HAP-1 (cell line): ENCODE results near the gene SLC37A4.
"Not testable (repeated sequence)": the region's sequence is repeated elsewhere in the genome, so short reads cannot be mapped to it uniquely, and the experiment has no call there.

Experiments used
- DNase-seq, 2 experiments: peaks; one replicate each; pipeline ENCODE4 v3.0.0-alpha.2; 2016 to 2020; ENCODE audit warnings: low spot score in 2 of 2
- H3K27me3 ChIP-seq: fragments of 250-450 bp; sonication (Bioruptor Pico); 2 replicates; pipeline ENCODE4 v1.5.1; 2020; ENCODE audit warnings: low read depth, mild to moderate bottlenecking, moderate library complexity
- H3K36me3 ChIP-seq: fragments of 250-450 bp; sonication (Bioruptor Pico); replicated peaks from 2 replicates; pipeline ENCODE4 v1.5.1; 2020; ENCODE audit warnings: mild to moderate bottlenecking
- H3K4me1 ChIP-seq: fragments of 250-450 bp; sonication (Bioruptor Pico); 2 replicates; pipeline ENCODE4 v1.5.1; 2020; ENCODE audit warnings: mild to moderate bottlenecking
- H3K4me3 ChIP-seq: fragments of 250-450 bp; sonication (Bioruptor Pico); 2 replicates; pipeline ENCODE4 v1.5.1; 2020; ENCODE audit warnings: mild to moderate bottlenecking, moderate library complexity
- H3K9me3 ChIP-seq: fragments of 250-450 bp; sonication (Bioruptor Pico); 2 replicates; pipeline ENCODE4 v1.5.1; 2020; ENCODE audit warnings: mild to moderate bottlenecking, moderate library complexity
- in situ Hi-C: fragments of 300-500 bp; cut with MboI; formaldehyde crosslinking; loops from 3 replicates; pipeline ENCODE4 v1.14.3; 2020; ENCODE audit warnings: low sequenced_read_pairs, inconsistent platforms, mixed read lengths

The SLC37A4 gene

GRCh38 chr11:119052163-119052814 lies 21.6 kb upstream of the SLC37A4 start:
- Histone ChIP-seq H3K4me1 (peaks cover 10% of the 10 kb centered on the region), H3K36me3 (peaks cover 77% of the 10 kb centered on the region), H3K9me3 (no peaks in the 10 kb centered on the region), H3K4me3 (no peak overlapping the region), H3K27me3 (no peaks in the 10 kb centered on the region)
- in situ Hi-C loops: no loop called here
- no peak for DNase-seq

GRCh38 chr11:119051440-119052162 lies 20.9 kb upstream of the SLC37A4 start:
- no peak for DNase-seq
- H3K9me3 ChIP-seq: no peaks in the 10 kb centered on the region
- in situ Hi-C loops: no loop called here
- H3K36me3 ChIP-seq: peaks cover 84% of the 10 kb centered on the region
- H3K4me3 ChIP-seq: no peak overlapping the region
- H3K4me1 ChIP-seq: peaks cover 10% of the 10 kb centered on the region
- H3K27me3 ChIP-seq: no peaks in the 10 kb centered on the region

- in situ Hi-C loops: no loop called here
- Histone ChIP-seq H3K9me3 (no peaks in the 10 kb centered on the region), H3K27me3 (no peaks in the 10 kb centered on the region), H3K36me3 (peaks cover 82% of the 10 kb centered on the region), H3K4me3 (no peak overlapping the region), H3K4me1 (no peaks in the 10 kb centered on the region)
- no peak for DNase-seq
Measured at GRCh38 chr11:119049081-119049480, 18.4 kb upstream of the SLC37A4 start.

GRCh38 chr11:119048644-119049043 lies 18.0 kb upstream of the SLC37A4 start:
- Histone ChIP-seq H3K9me3 (no peaks in the 10 kb centered on the region), H3K4me1 (no peaks in the 10 kb centered on the region), H3K27me3 (no peaks in the 10 kb centered on the region), H3K4me3 (no peak overlapping the region), H3K36me3 (peaks cover 78% of the 10 kb centered on the region)
- in situ Hi-C loops: no loop called here
- DNase-seq: no peak

- peaks cover 64% of the 10 kb centered on the region for H3K36me3 ChIP-seq
Measured at GRCh38 chr11:119047205-119047604, 16.5 kb upstream of the SLC37A4 start.

GRCh38 chr11:119046489-119046888 lies 15.8 kb upstream of the SLC37A4 start:
- H3K36me3 ChIP-seq: peaks cover 57% of the 10 kb centered on the region

More at GRCh38 chr11:119047205-119047604, 16.5 kb upstream of the SLC37A4 start:
- Histone ChIP-seq H3K9me3 (no peaks in the 10 kb centered on the region), H3K4me1 (no peaks in the 10 kb centered on the region), H3K4me3 (no peak overlapping the region), H3K27me3 (no peaks in the 10 kb centered on the region)
- in situ Hi-C loops: no loop called here
- DNase-seq: no peak

GRCh38 chr11:119044708-119045107 lies 14.0 kb upstream of the SLC37A4 start:
- in situ Hi-C loops: no loop called here
- no peaks in the 10 kb centered on the region for H3K4me1 ChIP-seq
- H3K27me3 ChIP-seq: no peaks in the 10 kb centered on the region
- no peak overlapping the region for H3K4me3 ChIP-seq
- H3K9me3 ChIP-seq: no peaks in the 10 kb centered on the region
- peaks cover 47% of the 10 kb centered on the region for H3K36me3 ChIP-seq
- DNase-seq: no peak

More at GRCh38 chr11:119046489-119046888, 15.8 kb upstream of the SLC37A4 start:
- in situ Hi-C loops: no loop called here
- no peaks in the 10 kb centered on the region for H3K4me1 ChIP-seq
- DNase-seq: no peak
- no peaks in the 10 kb centered on the region for H3K27me3 ChIP-seq
- H3K9me3 ChIP-seq: no peaks in the 10 kb centered on the region
- no peak overlapping the region for H3K4me3 ChIP-seq

GRCh38 chr11:119042927-119043326 lies 12.2 kb upstream of the SLC37A4 start:
- no peak for DNase-seq
- peaks cover 29% of the 10 kb centered on the region for H3K36me3 ChIP-seq
- in situ Hi-C loops: no loop called here
- no peaks in the 10 kb centered on the region for H3K9me3 ChIP-seq
- no peaks in the 10 kb centered on the region for H3K27me3 ChIP-seq
- H3K4me1 ChIP-seq: no peaks in the 10 kb centered on the region
- no peak overlapping the region for H3K4me3 ChIP-seq

- Histone ChIP-seq H3K9me3 (no peaks in the 10 kb centered on the region), H3K4me1 (no peaks in the 10 kb centered on the region), H3K4me3 (no peak overlapping the region), H3K27me3 (no peaks in the 10 kb centered on the region), H3K36me3 (peaks cover 19% of the 10 kb centered on the region)
- in situ Hi-C loops: no loop called here
- DNase-seq: no peak
Measured at GRCh38 chr11:119041821-119042514, 11.3 kb upstream of the SLC37A4 start.

GRCh38 chr11:119039471-119039870 lies 8.8 kb upstream of the SLC37A4 start:
- DNase-seq, H3K4me3 ChIP-seq, H3K4me1 ChIP-seq, H3K36me3 ChIP-seq, in situ Hi-C loops, H3K27me3 ChIP-seq, H3K9me3 ChIP-seq: not testable (repeated sequence)

- Histone ChIP-seq H3K4me3 (no peak overlapping the region), H3K27me3 (no peaks in the 10 kb centered on the region), H3K36me3 (no peaks in the 10 kb centered on the region), H3K4me1 (no peaks in the 10 kb centered on the region), H3K9me3 (no peaks in the 10 kb centered on the region)
- in situ Hi-C loops: no loop called here
- DNase-seq: no peak
Measured at GRCh38 chr11:119038884-119039283, 8.2 kb upstream of the SLC37A4 start.

- Histone ChIP-seq H3K36me3 (no peaks in the 10 kb centered on the region), H3K9me3 (no peaks in the 10 kb centered on the region), H3K27me3 (no peaks in the 10 kb centered on the region), H3K4me1 (no peaks in the 10 kb centered on the region), H3K4me3 (no peak overlapping the region)
- in situ Hi-C loops: loop anchor here (5.0 kb wide), 1 partner anchor 62 kb away; a partner anchor contains a TSS
- DNase-seq: no peak
Measured at GRCh38 chr11:119034813-119035212, 4.1 kb upstream of the SLC37A4 start.

GRCh38 chr11:119033421-119033820 lies 2.7 kb upstream of the SLC37A4 start:
- H3K9me3 ChIP-seq, H3K4me1 ChIP-seq, H3K4me3 ChIP-seq, DNase-seq, H3K36me3 ChIP-seq, H3K27me3 ChIP-seq: not testable (repeated sequence)
- in situ Hi-C loops: loop anchor here (5.0 kb wide), 1 partner anchor 64 kb away; a partner anchor contains a TSS

- Histone ChIP-seq H3K4me1 (peaks cover 10% of the 10 kb centered on the region), H3K27me3 (no peaks in the 10 kb centered on the region), H3K4me3 (no peak overlapping the region), H3K9me3 (no peaks in the 10 kb centered on the region), H3K36me3 (peaks cover 21% of the 10 kb centered on the region)
- DNase-seq: no peak
- in situ Hi-C loops: loop anchor here (5.0 kb wide), 1 partner anchor 65 kb away; a partner anchor contains a TSS
Measured at GRCh38 chr11:119031912-119032280, 1.2 kb upstream of the SLC37A4 start.
